ENCODE results near the gene ARAP1.

DNA sequence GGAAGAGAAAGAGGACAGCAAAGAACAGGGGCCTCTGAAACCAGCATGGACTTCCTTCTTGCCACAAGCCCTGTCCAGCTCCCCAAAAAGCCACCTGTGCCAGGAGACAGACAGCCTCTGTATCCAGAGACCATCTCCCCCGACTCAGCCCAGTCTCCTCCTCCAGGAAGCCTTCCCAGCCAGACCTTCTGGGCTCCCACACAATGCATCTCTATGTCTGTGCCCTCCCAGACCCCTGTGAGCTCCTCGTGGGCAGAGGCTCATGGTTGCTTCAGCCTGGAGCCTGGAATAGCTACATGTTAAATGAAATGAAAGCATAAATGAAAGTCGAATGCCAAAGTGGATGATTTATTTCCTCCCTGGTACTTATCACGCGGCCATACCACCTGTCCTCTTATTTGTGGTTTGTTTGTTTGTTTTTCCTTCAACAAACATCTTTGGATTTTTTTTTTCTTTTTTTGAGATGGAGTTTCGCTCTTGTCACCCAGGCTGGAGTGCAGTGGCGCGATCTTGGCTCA, 7.3 kb upstream of the ARAP1 start:
- TF ChIP-seq, protein P1, sequence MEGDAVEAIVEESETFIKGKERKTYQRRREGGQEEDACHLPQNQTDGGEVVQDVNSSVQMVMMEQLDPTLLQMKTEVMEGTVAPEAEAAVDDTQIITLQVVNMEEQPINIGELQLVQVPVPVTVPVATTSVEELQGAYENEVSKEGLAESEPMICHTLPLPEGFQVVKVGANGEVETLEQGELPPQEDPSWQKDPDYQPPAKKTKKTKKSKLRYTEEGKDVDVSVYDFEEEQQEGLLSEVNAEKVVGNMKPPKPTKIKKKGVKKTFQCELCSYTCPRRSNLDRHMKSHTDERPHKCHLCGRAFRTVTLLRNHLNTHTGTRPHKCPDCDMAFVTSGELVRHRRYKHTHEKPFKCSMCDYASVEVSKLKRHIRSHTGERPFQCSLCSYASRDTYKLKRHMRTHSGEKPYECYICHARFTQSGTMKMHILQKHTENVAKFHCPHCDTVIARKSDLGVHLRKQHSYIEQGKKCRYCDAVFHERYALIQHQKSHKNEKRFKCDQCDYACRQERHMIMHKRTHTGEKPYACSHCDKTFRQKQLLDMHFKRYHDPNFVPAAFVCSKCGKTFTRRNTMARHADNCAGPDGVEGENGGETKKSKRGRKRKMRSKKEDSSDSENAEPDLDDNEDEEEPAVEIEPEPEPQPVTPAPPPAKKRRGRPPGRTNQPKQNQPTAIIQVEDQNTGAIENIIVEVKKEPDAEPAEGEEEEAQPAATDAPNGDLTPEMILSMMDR (optimal IDR thresholded peaks at IDR 0.05 in 1 of 3, IDR thresholded peaks at IDR 0.05 in 1 of 3, conservative IDR thresholded peaks at IDR 0.05 in 1 of 3; ENCODE audit: extremely low read depth in 1 of 3, insufficient read depth in 2 of 3, low read length in 3 of 3): no peak
- no peak for TF ChIP-seq EZH2 (IDR thresholded peaks at IDR 0.05; ENCODE audit: low read length)
